GM18498 (cell line): ENCODE measurements around the gene AXIN2.

Experiments used
- ATAC-seq: cut with Tn5 transposase; IDR thresholded peaks from one replicate; pipeline ENCODE4 v1.9.1; 2021; ENCODE audit warnings: mild to moderate bottlenecking, moderate library complexity; ENCODE audit not compliant: unreplicated experiment

Gene AXIN2

DNA sequence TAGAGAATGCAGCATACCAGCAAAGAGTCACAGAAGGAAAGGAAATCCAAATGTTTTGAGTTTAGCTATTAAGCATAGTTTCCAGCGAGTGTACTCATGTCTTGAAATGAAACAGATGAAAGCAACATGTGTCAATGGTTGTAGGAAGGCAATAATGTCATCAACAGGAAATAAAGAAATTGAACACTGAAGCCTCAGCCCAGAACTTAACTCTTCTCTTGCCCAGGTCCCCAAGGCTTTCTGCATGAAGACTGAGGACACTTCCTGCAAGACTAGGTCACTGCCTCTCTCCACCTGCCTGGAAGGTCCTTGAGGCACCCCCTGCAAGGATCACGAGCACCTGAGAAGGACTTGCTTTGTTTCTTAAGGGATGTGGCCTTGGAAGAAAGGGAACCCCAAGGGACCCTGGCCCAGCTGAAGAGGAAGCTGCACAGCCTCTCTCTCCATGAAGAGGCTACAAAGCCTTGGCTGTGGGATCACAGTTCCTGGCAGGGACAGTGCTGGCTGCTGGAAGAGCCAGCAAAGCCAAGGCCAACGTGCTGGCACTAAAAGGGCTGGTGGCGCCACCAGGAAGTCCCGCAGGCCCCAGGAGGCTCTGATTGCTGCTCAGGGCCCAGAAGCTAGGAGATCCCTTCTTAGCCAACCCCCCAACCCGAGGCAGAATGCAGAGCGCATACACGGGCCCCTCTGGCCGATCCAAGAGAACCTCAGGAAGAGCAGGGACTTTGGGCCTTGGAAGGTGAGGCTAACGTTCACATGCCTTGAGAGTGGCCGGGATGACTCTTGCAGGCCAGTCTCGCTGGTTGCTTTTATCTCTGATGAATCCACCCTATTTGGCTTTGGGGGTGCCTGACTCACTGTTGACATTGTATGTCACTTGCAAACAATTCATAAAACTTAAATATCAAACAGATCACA lies 23.4 kb upstream of the AXIN2 start:
- no peak for ATAC-seq

DNA sequence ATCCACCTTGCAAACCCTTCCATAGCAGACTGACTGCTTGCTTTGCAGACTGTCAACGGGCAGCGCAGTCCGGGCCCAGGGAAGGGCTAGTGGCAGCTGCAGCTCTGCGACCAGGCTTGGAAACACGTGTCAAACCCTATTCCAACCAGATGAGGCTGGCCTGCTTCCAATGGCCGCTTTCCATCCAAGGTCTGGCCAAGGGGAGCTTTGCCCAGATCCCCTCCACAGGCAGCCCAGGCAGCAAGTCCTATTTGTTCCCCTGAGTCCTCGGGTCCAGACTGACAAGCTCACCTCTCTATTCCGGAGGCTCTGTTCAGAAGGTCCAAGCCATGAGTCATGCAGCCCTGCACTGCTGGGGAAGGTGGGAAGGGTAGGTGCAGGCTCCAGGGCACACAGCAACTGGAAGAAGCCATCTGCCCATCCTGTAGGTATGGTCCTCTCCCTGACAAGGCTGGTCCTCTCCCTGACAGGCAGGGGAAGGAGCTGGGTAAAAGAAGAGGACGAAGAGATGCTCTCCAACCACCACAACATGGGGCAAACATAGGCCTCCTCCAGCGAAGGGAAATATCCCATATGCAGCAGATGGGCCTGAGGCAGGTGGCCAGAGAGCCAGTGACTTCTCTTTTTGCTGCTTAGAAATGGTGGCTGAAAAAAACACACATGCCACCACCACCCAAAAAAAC lies 22.6 kb upstream of the AXIN2 start:
- ATAC-seq = no peak

DNA sequence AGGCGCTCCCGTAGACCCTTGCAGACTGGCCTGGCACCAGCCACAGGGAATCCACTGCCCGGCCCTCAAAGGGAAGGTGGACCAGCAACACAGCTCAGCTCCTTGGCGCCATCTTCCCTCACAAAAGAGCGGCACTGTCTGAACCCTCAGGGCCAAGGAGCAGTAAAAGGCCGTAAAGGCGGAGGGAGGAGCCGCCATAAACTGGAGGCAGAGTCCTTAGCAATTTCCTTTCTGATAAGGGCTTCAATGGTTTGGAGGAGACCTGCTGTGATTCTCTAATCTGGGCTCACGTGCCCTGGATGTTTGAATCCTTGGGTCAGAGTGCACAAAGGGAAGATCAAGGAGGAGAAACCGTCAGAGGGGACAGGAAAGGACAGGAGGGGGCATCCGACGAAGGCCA lies 15.5 kb upstream of the AXIN2 start:
- ATAC-seq = no peak

- ATAC-seq = no peak
Observed at GRCh38 chr17:65573282-65573602, 11.8 kb upstream of the AXIN2 start.

DNA sequence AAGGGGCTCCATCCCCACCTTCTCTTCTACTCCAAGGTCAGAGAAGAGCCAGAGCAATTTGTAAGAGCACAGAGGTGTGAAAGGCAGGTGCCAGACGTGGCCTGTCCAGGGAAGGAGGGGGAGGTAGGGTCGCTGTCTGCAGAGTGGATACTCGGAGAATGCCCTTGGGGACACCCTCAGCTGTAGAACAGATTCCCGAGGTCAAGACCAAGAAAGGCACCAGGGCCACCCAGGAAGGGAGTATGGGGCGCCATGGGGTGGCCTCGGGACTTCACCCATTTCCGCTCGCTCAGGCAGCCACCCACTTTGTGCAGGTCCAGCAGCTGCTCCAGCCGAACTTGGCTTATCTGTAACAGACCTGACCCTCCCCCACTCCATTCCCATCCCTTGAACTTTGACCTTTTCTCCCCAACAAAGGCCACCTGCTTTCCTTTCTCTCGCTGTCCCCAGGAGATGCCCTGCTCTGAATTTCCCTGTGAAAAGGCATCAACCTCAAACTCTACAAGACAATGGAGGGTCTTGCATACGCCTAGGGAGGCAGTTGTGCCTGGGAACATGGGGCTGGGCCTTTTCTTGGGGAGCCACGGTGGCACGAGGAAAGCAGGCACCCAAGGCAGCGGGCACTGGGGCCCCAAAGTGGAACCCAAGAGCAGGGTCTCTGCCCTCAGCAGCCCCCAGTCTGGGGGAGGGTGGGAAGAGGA lies 11.3 kb upstream of the AXIN2 start:
- no peak for ATAC-seq

DNA sequence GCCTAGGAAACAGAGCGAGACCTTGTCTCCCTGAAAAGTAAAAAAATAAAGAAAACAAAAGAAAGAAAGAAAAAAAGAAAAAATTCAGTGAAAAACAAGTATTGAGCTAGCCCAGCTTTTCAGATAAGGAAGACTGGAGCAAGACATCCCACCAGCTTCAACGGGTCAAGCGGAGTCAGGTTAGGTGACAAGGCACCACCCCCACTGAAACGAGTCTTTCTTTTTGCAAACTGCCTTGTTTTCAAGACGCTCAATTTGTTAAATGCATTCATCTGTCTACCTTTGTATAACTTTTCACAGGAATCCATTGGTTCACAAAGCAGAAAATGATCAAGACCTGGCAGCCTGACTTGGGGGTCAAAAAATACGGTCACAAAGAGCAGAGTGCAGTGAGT lies 10.7 kb upstream of the AXIN2 start:
- no peak for ATAC-seq

DNA sequence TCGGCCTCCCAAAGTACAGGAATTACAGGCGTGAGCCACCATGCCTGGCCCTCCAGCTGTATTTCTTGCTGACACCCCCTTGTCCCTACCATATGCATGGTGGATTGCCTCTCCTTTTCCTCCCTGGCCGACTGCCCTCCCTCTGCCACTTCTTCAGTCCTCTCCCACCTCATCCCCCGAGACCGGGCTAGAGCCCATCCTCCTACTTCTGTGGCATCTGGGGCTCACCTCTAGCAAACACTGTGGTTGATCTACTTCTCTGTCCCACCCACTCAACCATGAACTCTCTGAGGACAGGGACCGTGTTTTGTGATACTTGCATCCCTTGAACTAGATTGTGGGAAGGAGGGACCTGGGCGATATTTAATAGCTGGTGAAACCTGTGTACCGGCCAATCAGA lies 7.5 kb upstream of the AXIN2 start:
- no peak for ATAC-seq

- no peak for ATAC-seq
Observed at GRCh38 chr17:65567566-65567965, 6.1 kb upstream of the AXIN2 start.

GRCh38 chr17:65565559-65565958 lies 4.1 kb upstream of the AXIN2 start:
- no peak for ATAC-seq

GRCh38 chr17:65564793-65565192 lies 3.3 kb upstream of the AXIN2 start:
- ATAC-seq = no peak

DNA sequence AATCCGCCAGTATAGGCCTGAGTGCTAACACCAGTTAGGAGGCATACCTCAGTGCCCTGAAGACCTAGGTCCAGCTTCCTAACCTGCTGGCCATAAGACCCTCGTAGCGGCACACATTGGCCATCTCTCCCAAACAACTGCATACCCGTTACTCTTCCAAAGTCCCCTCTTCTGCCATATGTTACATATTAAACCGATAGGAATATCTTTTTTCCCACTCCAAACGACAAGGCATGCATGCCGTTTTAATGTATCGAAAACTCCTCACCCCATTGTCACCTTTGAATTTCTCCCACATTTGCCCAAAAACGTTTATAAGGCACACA lies 721 bp upstream of the AXIN2 start:
- ATAC-seq = no peak

DNA sequence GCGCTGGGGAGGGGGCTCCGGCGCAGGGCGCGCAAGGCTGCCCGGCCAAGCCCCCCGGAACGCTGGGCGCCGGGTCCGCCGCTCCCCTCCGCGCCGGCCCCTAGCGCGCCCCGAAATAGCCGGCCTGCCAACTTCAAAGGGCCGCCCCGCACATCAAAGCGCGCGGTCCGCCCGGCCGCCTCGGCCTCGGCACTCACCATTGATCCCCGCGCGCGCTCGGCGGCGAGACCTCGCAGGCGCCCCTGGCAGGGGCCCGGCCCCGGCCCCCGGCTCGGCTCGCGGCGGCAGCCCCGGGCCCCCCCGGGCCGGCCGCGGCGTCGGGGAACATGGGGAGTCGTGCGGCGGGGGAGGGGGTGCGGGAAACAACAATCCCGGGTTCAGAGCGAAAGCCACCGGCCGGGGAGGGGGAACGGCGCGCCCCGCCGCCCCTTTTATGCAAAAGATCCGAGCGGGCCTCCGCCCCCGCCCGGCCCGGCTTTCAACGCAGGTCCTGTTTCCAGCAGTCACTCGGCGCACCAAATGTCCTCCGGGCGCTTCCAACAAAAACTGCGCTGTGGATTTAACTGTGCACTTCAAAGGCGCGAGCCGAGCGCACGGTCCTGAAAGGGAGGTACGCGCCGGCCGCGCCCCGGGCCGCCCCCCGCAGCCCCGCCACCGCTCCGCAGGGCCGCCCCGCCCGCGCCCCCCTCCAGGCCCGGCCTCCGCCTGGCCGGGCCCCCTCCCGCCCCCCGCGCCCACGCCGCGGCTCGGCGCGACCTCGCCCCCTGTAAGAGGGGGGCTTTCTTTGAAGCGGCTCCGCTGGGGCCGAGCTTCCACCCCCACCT lies 608 bp downstream of the AXIN2 start:
- ATAC-seq = peak; percentile 50

DNA sequence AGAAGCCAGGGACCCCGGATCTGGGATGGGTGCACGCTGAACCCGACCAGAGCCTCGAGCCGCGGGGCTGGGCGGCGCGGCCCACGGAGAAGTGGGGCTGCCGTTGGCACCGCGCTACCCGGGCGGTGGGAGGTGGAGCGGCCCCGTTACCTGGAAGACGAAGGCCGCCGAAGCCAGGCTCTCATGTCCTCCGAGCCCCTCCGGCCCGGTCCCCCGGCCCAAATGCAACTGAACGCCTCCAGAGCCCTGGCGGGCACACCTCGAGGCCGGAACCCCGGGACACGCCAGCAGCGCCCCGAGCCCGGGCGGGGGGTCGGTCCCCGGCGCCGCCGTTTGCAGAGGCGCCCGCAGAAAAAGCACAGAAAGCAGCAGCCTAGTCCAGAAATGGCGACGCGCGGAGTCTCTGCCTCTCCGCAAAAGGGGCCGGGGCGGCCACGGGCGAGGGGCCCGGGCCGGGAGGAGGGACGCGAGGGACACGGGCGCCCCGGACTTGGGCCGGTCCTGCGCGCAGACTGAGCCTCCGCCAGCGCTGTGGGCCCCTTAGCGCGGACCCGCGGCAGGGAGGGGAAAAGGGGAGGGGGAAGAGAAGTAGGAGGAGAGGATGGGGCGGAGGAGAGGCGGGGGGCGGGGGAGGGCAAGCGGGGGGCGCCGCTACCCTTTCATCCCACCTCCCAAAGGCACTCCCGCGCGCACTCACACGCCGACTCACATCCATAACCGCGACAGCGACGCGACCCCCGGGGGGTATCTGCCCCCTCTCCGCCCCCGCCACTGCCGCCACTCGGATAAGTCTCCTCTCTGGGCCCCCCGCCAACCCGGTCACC lies 1.4 kb downstream of the AXIN2 start:
- no peak for ATAC-seq

DNA sequence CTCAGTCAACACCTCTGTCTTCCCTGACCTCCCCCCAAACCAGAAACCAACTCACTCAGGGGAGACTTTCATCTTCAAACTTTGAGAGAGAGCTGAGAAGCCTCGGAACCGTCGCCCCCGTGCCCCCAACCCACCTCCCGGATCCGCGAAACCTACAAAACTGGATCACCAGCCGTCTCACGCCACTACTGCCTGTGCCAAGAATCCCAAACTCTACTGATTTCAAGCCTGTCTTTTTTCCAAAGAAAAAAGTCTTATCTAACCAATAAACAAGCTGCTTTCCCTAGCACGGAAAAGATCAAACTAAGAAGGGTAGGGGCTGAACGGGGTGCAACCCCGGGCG lies 2.0 kb downstream of the AXIN2 start:
- ATAC-seq = no peak

GRCh38 chr17:65558683-65559460 lies 2.6 kb downstream of the AXIN2 start:
- no peak for ATAC-seq

DNA sequence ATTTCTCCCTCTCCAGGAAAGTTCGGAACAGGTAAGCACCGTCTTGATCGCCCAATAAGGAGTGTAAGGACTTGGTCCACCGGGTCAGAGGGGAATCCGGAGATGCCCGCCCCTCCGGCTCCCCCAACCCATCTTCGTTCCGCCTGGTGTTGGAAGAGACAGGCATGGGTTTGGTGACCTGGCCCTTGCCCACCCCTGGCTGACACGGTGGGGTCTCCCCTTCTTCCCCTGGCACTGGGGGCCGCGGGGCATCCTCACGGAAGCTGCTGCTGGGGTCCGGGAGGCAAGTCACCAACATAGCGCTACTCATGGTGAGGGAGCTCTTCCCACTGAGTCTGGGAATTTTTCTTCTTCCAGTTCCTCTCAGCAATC lies 3.2 kb downstream of the AXIN2 start:
- ATAC-seq = no peak

- no peak for ATAC-seq
Observed at GRCh38 chr17:65557349-65558310, 3.8 kb downstream of the AXIN2 start.

GRCh38 chr17:65556910-65557348 lies 4.5 kb downstream of the AXIN2 start:
- no peak for ATAC-seq
